GM18907 (cell line): ENCODE results near the gene CDK14.

ENCODE experiments used
- ATAC-seq: cut with Tn5 transposase; IDR thresholded peaks from one replicate; pipeline ENCODE4 v1.9.1; 2021; ENCODE audit warnings: mild to moderate bottlenecking, moderate library complexity; ENCODE audit not compliant: unreplicated experiment

Gene CDK14

GRCh38 chr7:90595801-90596670, at the start of gene CDK14:
Gene CDK14, plus strand, starts transcription at chr7:90596321. Its CDS starts 307 bp downstream, at chr7:90596628.
- ATAC-seq: peak; percentile 57

- ATAC-seq: no peak
Observed at GRCh38 chr7:90551036-90551435, 45.1 kb upstream of the CDK14 start.

- no peak for ATAC-seq
Observed at GRCh38 chr7:90552521-90552920, 43.6 kb upstream of the CDK14 start.

- ATAC-seq: no peak
Observed at GRCh38 chr7:90560730-90561129, 35.4 kb upstream of the CDK14 start.

- no peak for ATAC-seq
Observed at GRCh38 chr7:90563286-90563685, 32.8 kb upstream of the CDK14 start.

GRCh38 chr7:90564455-90564854, 31.7 kb upstream of the CDK14 start:
- ATAC-seq: no peak

GRCh38 chr7:90568213-90568612, 27.9 kb upstream of the CDK14 start:
- ATAC-seq: no peak

- no peak for ATAC-seq
Observed at GRCh38 chr7:90569368-90569767, 26.8 kb upstream of the CDK14 start.

- ATAC-seq: no peak
Observed at GRCh38 chr7:90570373-90570959, 25.7 kb upstream of the CDK14 start.

GRCh38 chr7:90574146-90574819, 21.8 kb upstream of the CDK14 start:
- ATAC-seq: no peak

GRCh38 chr7:90574820-90575187, 21.3 kb upstream of the CDK14 start:
- no peak for ATAC-seq

GRCh38 chr7:90579181-90579688, 16.9 kb upstream of the CDK14 start:
- ATAC-seq: no peak

- no peak for ATAC-seq
Observed at GRCh38 chr7:90580051-90580450, 16.1 kb upstream of the CDK14 start.

GRCh38 chr7:90582164-90582563, 14.0 kb upstream of the CDK14 start:
- no peak for ATAC-seq

GRCh38 chr7:90584378-90584777, 11.7 kb upstream of the CDK14 start:
- no peak for ATAC-seq

GRCh38 chr7:90586091-90586490, 10.0 kb upstream of the CDK14 start:
- ATAC-seq: no peak

GRCh38 chr7:90587766-90588165, 8.4 kb upstream of the CDK14 start:
- ATAC-seq: no peak

GRCh38 chr7:90592033-90592432, 4.1 kb upstream of the CDK14 start:
- no peak for ATAC-seq

GRCh38 chr7:90593205-90593604, 2.9 kb upstream of the CDK14 start:
- no peak for ATAC-seq

- ATAC-seq: no peak
Observed at GRCh38 chr7:90594751-90595317, 1.3 kb upstream of the CDK14 start.

GRCh38 chr7:90595342-90595800, 750 bp upstream of the CDK14 start:
- ATAC-seq: peak; percentile 12
